ENCODE data around the gene PCSK2.

The PCSK2 gene

GRCh38 chr20:17513939-17514338 lies 287.1 kb downstream of the PCSK2 start:
- DNase-seq: no peak

DNA sequence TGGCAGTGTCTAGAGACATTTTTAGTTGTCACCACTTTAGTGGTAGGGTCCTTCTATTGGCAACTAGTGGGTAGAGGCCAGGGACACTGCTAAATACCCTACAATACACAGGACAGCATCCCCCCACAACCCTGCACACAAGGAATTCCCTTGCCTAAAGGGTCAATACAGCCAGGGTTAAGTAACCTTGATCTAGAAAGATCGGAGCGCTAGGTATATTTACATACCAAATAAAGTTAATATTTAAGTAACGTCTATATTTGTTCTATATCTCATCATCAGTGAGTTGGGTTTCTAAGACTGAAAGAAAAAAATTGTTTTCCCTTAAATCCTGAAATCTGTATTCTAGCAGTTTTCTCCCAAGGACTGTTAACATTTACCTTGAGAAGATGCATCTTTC lies 288.2 kb downstream of the PCSK2 start:
- no peak for DNase-seq

GRCh38 chr20:17518339-17519052 lies 291.7 kb downstream of the PCSK2 start:
- no peak for DNase-seq

GRCh38 chr20:17519606-17520285 lies 292.9 kb downstream of the PCSK2 start:
- no peak for DNase-seq

GRCh38 chr20:17520583-17520982 lies 293.7 kb downstream of the PCSK2 start:
- DNase-seq: no peak

DNA sequence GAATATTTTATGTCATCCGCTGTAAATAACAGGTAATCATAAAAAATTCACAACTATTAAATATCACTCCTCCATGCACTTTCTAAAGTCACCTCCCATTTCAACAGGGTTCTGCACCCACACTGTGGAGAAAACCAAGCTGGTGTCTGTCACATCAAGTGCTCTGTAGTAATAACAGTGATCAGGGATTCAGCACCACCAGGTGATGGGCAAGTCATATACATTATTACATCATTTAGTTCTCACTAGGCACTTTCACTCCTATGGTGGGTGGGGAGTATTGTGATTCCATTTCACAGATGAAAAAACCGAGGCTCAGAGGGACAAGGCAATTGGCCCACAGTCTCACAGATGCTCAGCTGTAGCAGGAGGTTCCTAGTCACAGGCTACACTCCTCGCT lies 295.7 kb downstream of the PCSK2 start:
- DNase-seq: no peak

GRCh38 chr20:17523326-17523725 lies 296.5 kb downstream of the PCSK2 start:
- no peak for DNase-seq

GRCh38 chr20:17524560-17524959 lies 297.7 kb downstream of the PCSK2 start:
- DNase-seq: no peak

GRCh38 chr20:17525132-17525531 lies 298.3 kb downstream of the PCSK2 start:
- no peak for DNase-seq

GRCh38 chr20:17525650-17526049 lies 298.8 kb downstream of the PCSK2 start:
- DNase-seq: no peak

- DNase-seq: no peak
These were observed 302.7 kb downstream of the PCSK2 start for GRCh38 chr20:17529586-17529985.

- DNase-seq: no peak
These were observed 303.3 kb downstream of the PCSK2 start for GRCh38 chr20:17530153-17530552.

- DNase-seq: peak; percentile 28
These were observed 304.1 kb downstream of the PCSK2 start, which contains the start of gene BFSP1 for GRCh38 chr20:17530716-17531664. BFSP1 (minus strand) TSS chr20:17531379; CDS start chr20:17531329, 50 bp downstream.

DNA sequence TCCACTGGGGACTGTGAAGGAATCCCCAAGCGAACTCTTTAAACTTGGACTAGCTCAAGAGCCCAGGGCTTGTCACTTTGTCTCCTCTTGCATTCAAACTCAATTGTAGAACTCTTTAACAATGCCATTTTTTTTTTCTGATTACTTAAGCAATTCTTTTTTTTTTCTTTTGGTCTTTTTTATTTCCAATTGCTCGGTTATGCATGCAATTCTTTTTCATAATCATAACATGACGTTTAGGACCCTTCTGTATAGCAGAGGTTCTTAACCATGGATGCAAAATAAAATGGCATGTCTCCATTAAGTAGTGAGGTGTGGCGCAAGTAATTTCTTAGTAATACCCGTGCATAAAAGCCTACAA lies 304.8 kb downstream of the PCSK2 start:
- DNase-seq: no peak

DNA sequence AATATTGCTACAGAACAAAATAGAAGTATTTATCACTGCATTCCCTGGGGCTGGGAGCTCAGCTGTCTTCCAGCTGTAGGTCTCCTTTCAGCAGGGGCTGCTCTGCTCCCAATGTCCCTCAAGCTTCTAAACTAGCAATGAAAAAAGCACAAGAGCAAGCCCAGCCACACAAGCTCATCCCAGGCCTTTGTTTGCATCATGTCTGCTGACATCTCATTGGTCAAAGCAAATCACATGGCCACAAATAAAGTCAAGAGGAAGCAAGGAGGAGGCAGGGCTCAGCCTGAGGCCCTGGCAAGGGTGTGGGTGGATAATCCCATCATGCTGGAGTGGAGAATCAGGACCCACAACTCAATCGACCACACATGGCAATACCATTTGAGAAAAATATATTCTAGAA lies 306.6 kb downstream of the PCSK2 start:
- no peak for DNase-seq

DNA sequence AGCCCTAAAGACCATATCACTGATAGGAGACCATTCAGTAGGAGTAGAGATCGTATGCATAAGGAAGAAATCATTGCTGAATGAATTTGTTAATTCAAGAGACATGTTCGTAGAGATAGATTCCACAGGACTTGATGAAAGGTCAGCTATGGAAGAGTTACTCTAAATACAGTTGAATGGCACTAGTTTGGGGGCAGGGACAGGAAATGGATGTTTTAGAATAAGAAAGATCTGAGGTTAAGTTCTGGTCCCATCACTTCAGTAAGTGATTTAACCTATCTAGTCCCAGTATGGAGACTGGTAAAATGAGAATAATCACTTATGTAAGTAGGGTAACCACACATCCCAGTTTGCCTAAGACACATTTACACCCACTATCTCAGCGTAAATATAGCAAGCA lies 307.2 kb downstream of the PCSK2 start:
- DNase-seq: no peak

Data from NCI-H1436 (cell line).